Motor neuron (in vitro differentiated cells): ENCODE results near the gene DUSP1. TPM values are rescaled to one million over a fixed set of nuclear protein-coding genes. Genes with fewer than 3 reads are reported as not detected.

Experiments
- ATAC-seq, 8 experiments: fragments of 200-7000 bp; cut with Tn5 transposase; replicated peaks in 6 of 8; 2 replicates each; pipeline ENCODE4 v1.8.0; 2021; ENCODE audit warnings: mild to moderate bottlenecking in 8 of 8, moderate library complexity in 8 of 8
- H3K27ac ChIP-seq, 2 donors: fragments of 250-450 bp; sonication (Bioruptor Pico); 2 replicates each; pipeline ENCODE4 v1.9.0; 2021; ENCODE audit warnings: antibody characterized with exemption in 2 of 2, mild to moderate bottlenecking in 2 of 2, moderate library complexity in 1 of 2
- H3K4me1 ChIP-seq, 2 donors: fragments of 250-450 bp; sonication (Bioruptor Pico); replicated peaks in 1 of 2; 2 replicates each; pipeline ENCODE4 v1.6.1; 2021; ENCODE audit warnings: antibody characterized with exemption in 2 of 2, mild to moderate bottlenecking in 2 of 2, moderate library complexity in 1 of 2
- H3K4me3 ChIP-seq, 5 donors: fragments of 250-450 bp; sonication (Bioruptor Pico); 2 replicates each; pipeline ENCODE4 v1.9.0; 2021; ENCODE audit warnings: antibody characterized with exemption in 5 of 5, mild to moderate bottlenecking in 5 of 5, moderate library complexity in 4 of 5
- WGBS, 10 experiments: fragments of 450-650 bp; shearing (Covaris generic); methylation state at CpG; one replicate each; pipeline ENCODE4 v1.0.0; 2022; 5-methylcytosine and 5-hydroxymethylcytosine counted together
- in situ Hi-C, 9 experiments: fragments of 400-800 bp; cut with MboI; loops; one replicate each; pipeline ENCODE4 v1.15.0; 2021; ENCODE audit warnings: low sequenced_read_pairs in 9 of 9, low pct_unique_long_range_greater_than_20kb in 2 of 9; ENCODE audit not compliant: unreplicated experiment in 9 of 9
- total RNA-seq, 8 experiments: library from RNA; unstranded; fragments of 300-600 nt; gene quantifications; 2 replicates each; pipeline versions ENCODE4 v1.2.3 to v1.2.4, GENCODE V29; 2022

DUSP1 gene
- total RNA-seq, 8 experiments from 2014 or later, result 10.7 to 55.0 (median 35.0) TPM

DNA sequence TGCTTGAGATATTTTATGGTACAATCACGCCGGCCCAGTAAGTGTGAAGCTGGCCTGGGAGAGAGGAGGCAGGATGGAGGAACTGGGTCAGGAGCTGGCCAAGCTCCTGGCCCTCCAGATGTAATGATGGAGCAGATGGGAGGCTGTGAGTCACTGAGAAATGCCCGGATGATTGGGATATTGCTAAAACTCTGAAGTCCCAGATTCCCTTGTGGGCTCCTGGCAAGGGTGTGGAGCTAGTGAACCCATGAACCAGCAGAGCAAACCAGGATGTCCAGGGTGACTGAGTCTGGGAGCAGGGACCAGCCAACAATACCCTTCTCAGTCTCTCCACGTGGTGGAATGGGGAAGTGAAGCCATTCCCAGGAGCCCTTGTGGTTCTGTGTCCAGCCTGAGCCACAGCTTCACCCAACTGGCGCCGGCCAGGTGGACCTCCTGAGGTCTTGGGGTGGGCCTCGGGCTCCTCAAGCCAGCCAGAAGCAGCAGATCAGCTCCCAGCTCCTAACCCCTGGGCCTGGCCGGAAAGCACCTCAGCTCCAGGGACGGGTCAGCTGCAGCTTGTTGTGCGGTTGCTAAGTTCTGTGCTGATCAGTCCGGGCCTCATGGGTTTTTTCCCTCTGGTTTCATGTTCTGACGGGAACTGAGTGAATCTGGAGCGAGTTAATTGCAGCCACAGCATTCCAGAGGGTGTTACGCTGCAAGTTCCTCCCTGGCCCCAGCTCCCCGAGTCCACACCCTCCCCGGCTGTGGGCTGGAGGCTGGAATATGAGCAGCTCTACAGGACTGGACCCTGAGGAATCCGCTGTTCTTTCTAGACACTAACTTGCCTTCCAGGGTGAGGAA, 37.6 kb downstream of the DUSP1 start:
- Histone ChIP-seq H3K27ac (no peak overlapping the region), H3K4me1 (peaks cover 2 to 5% of the 10 kb centered on the region in 2 donors), H3K4me3 (no peak overlapping the region)
- peak; percentile 54 to 94 (median 70) for ATAC-seq
- in situ Hi-C loops, result no loop called here
- 0 to 100% (median 81%) methylated on average over 1 to 13 of the region's 17 CpGs; no CpG with 5 or more reads in 3 of the 10 experiments for WGBS, 10 experiments

DNA sequence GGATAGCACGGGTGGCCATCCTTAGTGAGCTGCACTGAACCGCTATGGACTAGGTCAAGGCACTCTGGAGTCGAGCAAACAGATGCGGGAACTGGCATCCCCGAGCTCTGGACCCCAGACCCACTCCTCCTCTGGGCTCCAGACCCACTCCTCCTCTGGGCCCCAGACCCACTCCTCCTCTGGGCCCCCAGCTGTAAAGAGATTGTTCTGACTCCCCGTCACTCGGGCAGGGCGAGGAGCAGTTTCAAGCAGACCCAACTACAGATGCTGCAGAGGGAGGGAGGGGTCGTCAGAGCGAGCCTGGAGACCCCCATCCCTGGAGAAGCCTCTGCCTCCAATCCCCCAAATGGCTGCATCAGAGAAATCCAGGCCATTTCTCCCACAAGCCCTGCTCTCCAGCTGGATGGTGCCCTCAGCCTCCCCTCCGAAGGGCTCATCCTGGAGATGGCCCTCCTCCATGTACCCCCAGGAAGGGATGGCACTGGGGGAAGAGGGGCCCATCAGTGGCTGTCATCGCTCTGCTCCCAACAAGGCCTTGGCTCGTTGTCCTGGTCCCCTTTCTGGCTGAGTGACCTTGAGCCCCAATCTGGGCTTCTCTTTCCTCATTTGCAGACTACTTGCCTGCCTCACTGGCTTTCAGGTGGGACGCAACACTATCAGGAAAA, 38.7 kb downstream of the DUSP1 start:
- no peak overlapping the region for H3K4me3 ChIP-seq
- H3K27ac ChIP-seq, result no peak overlapping the region
- no peak for ATAC-seq
- H3K4me1 ChIP-seq, result peaks cover 2 to 5% of the 10 kb centered on the region in 2 donors
- WGBS, 10 experiments, result 20 to 75% (median 53%) methylated on average over 1 to 2 of the region's 14 CpGs; no CpG with 5 or more reads in 6 of the 10 experiments
- in situ Hi-C loops, result no loop called here

DNA sequence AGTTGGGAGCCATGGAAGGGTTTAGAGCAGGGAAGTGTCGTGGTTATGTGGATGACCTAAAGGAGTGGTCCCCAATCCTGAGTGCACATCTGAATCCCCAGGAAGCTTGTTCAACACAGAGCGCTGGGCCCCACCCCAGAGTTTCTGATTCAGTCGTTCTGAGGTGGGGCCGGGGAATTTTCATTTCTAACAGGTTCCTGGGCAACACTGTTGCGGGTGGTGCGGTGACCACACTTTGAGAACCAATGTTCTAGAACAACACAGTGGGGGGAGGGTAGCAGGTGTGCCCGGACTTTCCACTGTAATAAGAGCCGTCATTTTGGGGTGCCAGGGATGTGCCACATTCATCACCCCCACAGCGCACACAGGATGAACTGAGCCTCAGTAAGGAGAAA, 39.3 kb downstream of the DUSP1 start:
- Histone ChIP-seq H3K4me3 (no peak overlapping the region), H3K4me1 (peaks cover 2 to 5% of the 10 kb centered on the region in 2 donors), H3K27ac (no peak overlapping the region)
- WGBS, 10 experiments, result 52 to 100% (median 80%) methylated on average over 1 to 6 of the region's 9 CpGs; no CpG with 5 or more reads in 4 of the 10 experiments
- in situ Hi-C loops, result no loop called here
- ATAC-seq, result no peak

DNA sequence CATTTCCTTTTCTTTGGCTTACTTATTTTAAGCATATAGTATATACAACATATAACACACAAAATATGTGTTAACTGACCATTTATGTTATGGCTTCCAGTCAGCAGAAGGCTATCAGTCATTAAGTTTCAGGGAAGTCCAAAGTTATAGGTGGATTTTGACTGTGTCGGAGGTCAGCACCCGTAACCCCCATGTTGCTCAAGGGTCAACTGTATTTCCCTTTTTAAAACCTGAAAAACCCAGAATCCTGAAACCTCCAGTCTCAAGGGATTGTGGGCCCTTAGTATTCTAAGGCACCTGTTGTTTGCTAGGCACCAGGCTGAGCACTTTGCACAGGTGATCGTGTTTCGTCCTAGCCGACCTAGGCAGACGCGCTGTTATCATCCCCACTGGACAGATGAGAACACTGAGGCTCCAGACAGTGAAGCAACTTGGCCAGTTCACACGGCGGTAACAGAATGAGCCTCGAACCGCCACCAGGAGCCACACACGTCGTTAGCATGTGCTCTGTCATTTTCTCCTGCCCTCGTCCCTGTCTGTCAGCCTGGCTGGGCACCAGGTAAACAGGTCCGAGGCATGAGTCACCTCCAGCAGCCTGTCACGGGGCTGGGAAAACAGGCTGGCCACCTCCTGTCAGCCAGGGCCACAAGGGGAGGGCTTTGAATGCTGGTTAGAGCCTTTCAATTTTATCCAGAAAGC, 39.9 kb downstream of the DUSP1 start:
- Histone ChIP-seq H3K27ac (no peak overlapping the region), H3K4me3 (no peak overlapping the region), H3K4me1 (peaks cover 0 to 2% of the 10 kb centered on the region in 2 donors)
- ATAC-seq, result peak in 2 of 8 experiments; percentile 10 to 13
- in situ Hi-C loops, result no loop called here
- WGBS, 10 experiments, result 48 to 92% (median 70%) methylated on average over 3 to 15 of the region's 16 CpGs; no CpG with 5 or more reads in 5 of the 10 experiments

DNA sequence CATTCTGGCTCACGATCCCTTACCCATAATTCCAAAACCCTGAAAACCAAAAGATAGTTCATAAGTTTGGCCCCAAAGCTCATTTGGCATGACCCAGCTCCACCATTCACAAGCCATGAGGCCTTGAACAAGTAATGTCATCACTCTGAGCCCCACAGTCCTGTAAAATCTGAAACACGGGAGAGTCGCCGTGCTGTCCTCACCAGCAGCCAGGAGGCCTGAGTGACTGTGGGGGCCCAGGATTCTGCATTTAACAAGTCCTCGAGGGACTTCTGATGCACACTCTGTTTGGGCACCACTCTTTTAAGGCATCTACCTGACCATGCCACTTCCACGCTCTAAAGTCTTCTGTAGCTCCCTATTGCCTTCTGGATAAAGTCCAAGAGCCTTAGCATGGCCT, 40.8 kb downstream of the DUSP1 start:
- Histone ChIP-seq H3K4me1 (no peaks in the 10 kb centered on the region), H3K4me3 (no peak overlapping the region), H3K27ac (no peak overlapping the region)
- no peak for ATAC-seq
- 61 to 93% (median 89%) methylated on average over 2 to 5 of the region's 6 CpGs; no CpG with 5 or more reads in 5 of the 10 experiments for WGBS, 10 experiments
- in situ Hi-C loops, result no loop called here

DNA sequence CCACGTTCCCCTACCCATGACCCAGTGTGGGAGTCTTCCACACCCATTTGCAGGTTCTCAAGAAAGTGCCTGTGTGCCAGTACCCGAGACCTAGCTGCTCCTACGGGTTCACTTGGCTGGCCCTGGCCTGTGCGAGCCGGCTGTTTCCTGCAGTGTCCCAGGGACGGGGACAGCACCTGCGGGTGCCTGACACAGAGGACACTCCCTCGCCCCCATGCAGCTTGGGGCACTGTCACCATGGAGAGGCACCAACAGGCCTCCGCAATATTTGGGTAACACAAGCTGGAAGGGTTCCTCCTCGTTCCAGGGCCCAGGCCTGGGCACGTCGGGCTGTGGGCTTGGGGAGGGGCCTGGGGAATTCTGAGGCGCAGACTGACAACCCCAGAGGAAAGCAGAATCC, 41.4 kb downstream of the DUSP1 start:
- no peak for ATAC-seq
- H3K4me1 ChIP-seq, result no peaks in the 10 kb centered on the region
- in situ Hi-C loops, result no loop called here
- WGBS, 10 experiments, result 40 to 100% (median 87%) methylated on average over 1 to 6 of the region's 13 CpGs; no CpG with 5 or more reads in 5 of the 10 experiments
- no peak overlapping the region for H3K27ac ChIP-seq
- no peak overlapping the region for H3K4me3 ChIP-seq

DNA sequence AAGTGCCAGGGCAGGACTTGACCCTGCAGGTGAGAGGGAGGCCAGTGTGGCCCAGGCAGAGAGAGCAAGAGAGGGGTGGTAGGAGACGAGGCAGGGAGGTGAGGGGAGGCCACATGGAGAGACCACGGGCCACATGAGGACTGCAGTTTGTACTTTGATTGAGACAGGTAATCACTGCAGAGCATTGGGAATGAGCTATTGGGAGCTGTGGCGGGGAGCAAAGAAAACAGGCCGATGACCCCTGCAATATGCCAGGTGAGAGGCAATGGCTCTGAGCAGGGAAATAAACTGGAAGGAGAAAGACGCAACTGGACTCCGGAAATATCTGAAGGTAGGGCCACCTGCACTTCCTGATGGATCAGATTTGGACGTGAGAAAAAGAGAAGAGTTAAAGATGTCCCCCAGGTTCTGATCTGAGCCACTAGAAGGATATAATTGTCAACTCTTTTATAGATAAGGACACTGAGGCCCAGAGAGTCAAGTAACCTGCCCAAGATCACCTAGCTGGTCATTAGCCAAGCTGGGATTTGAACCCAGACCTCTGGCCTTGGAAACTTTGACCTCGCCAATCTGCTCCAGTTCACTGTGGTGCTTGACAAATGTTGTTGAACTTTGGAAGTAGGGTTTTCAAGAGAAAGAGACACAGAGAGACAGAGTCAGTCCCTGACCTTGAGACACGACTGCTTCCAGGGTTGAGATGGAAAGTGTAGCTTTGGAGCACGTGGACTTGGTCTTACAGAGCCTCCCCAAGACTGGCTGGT, 42.3 kb downstream of the DUSP1 start:
- ATAC-seq, result no peak
- 62 to 100% (median 89%) methylated on average over 2 to 9 of the region's 10 CpGs for WGBS, 10 experiments
- H3K27ac ChIP-seq, result no peak overlapping the region
- in situ Hi-C loops, result no loop called here
- H3K4me1 ChIP-seq, result no peaks in the 10 kb centered on the region
- H3K4me3 ChIP-seq, result no peak overlapping the region

DNA sequence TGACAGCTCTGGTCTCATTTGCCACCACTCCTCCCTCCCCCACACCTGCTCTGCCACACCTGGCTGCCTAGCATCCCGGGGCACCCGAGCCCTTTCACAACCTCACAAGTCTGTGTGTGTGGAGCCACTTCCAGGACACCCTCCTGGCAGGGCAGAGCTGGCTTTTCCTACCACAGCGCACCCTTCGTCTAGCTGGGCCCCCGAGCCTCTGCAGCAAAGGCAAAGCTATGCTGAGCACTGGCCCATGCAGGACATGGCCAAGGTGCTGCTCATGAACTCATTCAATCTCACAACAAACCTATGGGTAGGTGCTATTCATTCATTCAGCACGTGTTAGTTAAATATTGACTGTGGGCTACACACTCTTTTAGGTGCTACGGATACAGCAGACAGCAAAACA, 43.4 kb downstream of the DUSP1 start:
- ATAC-seq, result no peak
- H3K4me3 ChIP-seq, result no peak overlapping the region
- in situ Hi-C loops, result no loop called here
- H3K4me1 ChIP-seq, result peaks cover 0 to 5% of the 10 kb centered on the region in 2 donors
- 0 to 80% (median 50%) methylated on average over 1 to 5 of the region's 7 CpGs; no CpG with 5 or more reads in 5 of the 10 experiments for WGBS, 10 experiments
- no peak overlapping the region for H3K27ac ChIP-seq

DNA sequence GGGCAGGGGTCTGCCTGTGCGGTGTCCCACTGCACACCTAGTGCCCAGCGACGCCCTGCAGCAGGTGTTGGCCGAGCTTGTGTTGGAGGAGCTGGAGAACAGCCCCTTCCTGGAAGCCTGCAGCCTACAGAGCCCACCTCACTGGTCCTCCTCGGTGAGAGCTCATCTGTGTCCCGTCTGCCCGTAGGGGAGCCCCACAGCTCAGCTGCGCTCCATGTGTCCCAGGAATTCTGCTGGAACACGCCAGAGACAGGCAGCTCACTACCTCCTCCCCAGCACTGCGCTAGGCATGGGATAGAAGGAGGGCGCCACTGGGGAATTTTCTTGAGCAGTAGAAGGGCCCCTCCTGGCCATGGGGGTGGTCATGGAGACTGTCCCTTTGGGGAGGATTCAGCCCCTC, 44.0 kb downstream of the DUSP1 start:
- ATAC-seq, result peak in 1 of 8 experiments; percentile 18
- WGBS, 10 experiments, result 40 to 100% (median 87%) methylated on average over 1 to 6 of the region's 11 CpGs; no CpG with 5 or more reads in 5 of the 10 experiments
- Histone ChIP-seq H3K27ac (no peak overlapping the region), H3K4me3 (no peak overlapping the region), H3K4me1 (peaks cover 0 to 11% of the 10 kb centered on the region in 2 donors)
- in situ Hi-C loops, result no loop called here

DNA sequence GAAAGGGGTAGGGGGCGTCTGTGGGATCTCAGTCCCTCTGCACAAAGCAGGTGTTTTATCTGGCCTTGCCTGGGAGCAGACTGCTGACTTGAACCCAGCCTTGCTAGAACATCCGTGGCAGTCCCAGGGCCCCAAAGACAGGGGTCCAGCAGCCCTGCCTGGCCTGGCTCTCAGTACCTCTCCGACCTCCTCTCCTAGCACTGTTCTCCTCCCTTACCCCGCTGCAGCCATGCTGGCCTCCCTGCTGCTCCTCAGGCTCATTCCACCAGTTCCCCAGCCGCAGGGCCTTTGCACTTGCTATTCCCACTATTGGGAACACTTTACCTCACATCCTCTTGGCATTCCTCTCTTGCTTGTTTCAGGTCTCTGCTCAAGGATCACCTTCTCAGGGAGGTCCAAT, 45.2 kb downstream of the DUSP1 start:
- in situ Hi-C loops, result no loop called here
- ATAC-seq, result no peak
- Histone ChIP-seq H3K4me3 (no peak overlapping the region), H3K4me1 (peaks cover 0 to 12% of the 10 kb centered on the region in 2 donors), H3K27ac (no peak overlapping the region)
- WGBS, 10 experiments, result 60% methylated on average over 1 of the region's 5 CpGs; no CpG with 5 or more reads in 9 of the 10 experiments

DNA sequence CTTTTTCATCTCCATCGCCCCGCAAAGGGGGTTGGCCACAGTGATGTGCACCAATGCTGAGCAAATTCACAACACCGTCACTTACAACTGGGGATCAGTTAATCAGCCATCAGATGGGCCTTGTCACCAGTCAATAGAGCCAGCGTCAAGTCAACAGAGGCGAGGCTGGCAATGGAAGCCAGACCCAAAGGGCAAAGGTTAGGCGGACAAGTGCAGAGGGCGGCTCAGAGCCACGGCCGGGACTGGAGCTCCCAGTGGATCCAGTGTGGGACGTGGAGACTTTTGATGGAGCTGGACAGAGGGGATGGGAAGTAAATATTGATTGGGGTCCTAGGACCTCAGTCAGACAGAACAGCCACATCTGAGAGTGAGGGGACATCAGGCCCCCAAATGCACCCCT, 45.7 kb downstream of the DUSP1 start:
- WGBS, 10 experiments, result 76 to 100% (median 96%) methylated on average over 1 to 10 of the region's 10 CpGs; no CpG with 5 or more reads in 3 of the 10 experiments
- Histone ChIP-seq H3K27ac (no peak overlapping the region), H3K4me1 (peaks cover 0 to 12% of the 10 kb centered on the region in 2 donors), H3K4me3 (no peak overlapping the region)
- in situ Hi-C loops, result no loop called here
- ATAC-seq, result no peak
